NOMO-1 (cell line): ENCODE data around the gene STIM2.
"Not testable (repeated sequence)": the region's sequence is repeated elsewhere in the genome, so short reads cannot be mapped to it uniquely, and the experiment has no call there.

Experiments
- DNase-seq, 2 experiments: peaks; one replicate each; lab custom pipeline; 2025; ENCODE audit not compliant: unreplicated experiment in 2 of 2; lab: John Stamatoyannopoulos, UW

STIM2 gene

GRCh38 chr4:26947318-26947717 is 86.7 kb downstream of the STIM2 start:
- no peak for DNase-seq

DNA sequence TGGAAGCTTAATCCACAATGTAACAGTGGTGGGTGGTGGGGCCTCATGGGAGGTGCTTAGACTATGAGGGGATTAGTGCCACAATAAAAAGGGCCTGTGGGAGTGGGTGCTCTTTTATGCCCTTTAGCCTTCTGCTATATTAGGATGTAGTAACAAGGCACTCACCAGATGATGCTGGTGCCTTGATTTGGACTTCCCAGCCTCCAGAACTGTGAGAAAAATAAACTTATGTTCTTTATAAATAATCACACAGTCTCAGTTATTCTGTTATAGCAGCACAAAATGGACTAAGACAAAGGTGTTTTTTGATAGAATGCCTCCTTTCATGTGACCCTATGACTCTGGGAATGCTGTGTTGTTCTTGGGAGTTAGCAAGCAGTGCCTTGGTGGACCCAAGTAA is 89.8 kb downstream of the STIM2 start:
- DNase-seq, result no peak

- DNase-seq, result no peak
Measured at GRCh38 chr4:26952891-26953290, 92.2 kb downstream of the STIM2 start.

GRCh38 chr4:26953366-26953765 is 92.7 kb downstream of the STIM2 start:
- DNase-seq, result no peak

DNA sequence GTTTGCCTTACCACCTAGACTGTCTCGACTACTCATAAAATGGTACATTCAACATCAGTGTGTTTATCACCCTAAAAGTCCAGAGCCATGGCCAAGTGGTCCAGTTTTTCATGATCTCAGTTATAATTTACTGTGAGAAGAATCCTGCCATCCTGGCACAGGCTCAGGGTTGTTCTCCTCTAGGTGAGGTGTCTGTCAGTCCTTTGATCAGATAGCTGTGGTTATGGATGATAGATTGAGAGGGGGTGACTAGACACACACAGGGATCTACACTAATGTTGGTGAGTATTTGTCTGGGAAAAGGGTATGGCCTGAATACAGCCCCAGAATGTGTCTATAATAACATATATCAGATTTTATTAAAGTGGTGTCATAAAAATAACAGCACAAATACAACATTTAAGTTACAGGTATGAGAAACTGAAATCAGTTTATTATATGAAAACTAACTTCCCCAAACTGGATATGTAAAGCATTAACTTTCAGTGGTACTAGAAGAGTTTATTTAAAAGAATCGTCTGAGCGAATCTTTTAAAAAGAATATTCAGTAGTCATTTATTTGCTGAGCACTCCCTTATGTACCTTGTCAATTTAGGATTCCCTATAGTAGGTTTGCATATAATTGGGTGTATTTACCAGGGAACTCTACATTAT is 93.3 kb downstream of the STIM2 start:
- no peak for DNase-seq

- DNase-seq, result no peak
Measured at GRCh38 chr4:26955241-26955640, 94.6 kb downstream of the STIM2 start.

DNA sequence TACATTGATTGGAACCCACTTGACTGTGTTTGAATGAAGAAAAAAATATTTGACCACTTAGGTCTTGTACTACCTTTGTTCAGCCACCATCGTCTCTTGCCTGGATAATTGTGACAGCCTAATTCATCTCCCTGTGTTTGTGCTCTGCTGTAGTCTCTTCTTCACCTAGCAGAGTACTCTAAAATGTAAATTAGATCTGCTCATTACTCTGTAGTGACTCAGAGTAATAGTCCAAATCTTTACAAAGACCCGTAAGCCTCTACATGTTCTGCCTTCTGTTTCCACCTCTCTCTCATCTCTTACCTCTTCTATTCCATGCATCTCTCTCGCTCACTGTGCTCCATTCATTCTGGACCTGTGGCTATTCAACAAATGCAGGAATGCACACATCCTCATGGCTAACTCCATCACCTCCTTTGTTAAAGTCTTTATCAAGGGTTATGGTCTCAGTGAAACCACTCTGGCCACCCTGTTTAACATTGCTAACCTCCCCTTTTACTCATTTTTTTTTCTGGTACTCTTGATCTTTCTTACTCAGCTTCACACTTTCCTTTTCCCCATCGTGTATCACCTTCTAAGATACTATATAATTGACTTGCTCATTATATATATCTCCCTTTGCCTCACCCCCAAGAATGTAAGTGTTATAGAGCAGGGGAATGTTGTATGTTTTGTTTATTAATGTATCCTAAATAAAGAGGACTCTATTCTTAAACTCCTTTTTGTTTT is 98.4 kb downstream of the STIM2 start:
- no peak for DNase-seq

GRCh38 chr4:26959654-26960047 is 99.0 kb downstream of the STIM2 start:
- DNase-seq, result no peak

- DNase-seq, result no peak
Measured at GRCh38 chr4:26962720-26963119, 102.1 kb downstream of the STIM2 start.

GRCh38 chr4:26964512-26964911 is 103.9 kb downstream of the STIM2 start:
- no peak for DNase-seq

GRCh38 chr4:26964994-26965393 is 104.4 kb downstream of the STIM2 start:
- DNase-seq, result no peak

DNA sequence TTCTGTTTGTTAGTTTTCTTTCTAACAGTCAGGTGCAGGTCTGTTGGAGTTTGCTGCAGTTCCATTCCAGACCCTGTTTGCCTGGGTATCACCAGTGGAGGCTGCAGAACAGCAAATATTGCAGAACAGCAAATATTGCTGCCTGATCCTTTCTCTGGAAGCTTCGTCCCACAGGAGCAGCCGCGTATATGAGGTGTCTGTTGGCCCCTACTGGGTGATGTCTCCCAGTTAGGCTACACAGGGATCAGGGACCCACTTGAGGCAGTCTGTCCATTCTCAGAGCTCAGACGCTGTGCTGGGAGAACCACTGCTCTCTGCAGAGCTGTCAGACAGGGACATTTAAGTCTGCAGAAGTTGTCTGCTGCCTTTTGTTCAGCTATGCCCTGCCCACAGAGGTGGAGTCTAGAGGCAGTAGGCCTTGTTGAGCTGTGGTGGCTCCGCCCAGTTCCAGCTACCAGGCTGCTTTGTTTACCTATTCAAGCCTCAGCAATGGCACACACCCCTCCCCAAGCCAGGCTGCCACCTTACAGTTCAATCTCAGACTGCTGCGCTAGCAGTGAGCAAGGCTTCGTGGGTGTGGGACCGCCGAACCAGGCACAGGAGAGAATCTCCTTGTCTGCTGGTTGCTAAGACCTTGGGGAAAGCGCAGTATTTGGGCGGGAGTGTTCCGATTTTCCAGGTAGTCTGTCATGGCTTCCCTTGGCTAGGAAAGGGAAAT is 115.0 kb downstream of the STIM2 start:
- not testable (repeated sequence) for DNase-seq

- no peak for DNase-seq
Measured at GRCh38 chr4:26978387-26979053, 117.9 kb downstream of the STIM2 start.

DNA sequence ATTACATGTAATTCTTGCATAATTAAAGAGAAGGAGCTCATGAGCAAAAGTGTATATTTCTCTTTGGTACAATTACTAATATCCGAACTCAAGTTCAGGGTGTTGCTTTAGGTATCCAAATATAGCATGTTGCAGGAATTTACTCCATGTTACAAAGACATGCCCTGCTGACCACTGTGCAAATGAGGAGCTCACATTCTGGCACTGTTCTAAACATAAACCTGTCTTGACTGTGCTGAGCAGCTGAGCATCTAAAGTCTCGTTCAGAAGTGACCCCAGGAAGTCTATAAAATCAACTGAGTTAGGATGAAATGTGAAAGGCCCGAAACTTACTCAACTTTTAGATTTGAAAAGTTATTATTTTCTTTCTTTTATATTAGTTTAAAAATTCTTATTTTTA is 124.3 kb downstream of the STIM2 start:
- no peak for DNase-seq

DNA sequence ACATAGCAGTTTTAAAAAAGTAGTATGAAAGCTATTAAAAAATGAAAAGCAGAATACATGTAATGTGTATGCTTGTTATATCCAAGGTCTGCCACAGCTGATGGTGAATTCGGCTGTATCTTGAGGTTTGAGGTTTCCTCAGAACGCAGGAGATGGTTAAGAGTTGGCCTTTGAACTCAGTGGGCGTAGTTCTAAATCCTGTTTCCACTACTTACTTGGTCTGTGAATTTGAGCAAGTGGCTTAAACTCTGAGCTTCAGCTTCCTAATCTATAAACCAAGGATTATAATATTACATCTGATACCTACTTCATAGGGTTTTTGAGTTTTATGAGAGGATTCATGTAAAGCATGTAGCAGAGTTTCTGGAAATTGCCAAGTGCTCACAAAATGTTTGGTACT is 125.2 kb downstream of the STIM2 start:
- no peak for DNase-seq

- no peak for DNase-seq
Measured at GRCh38 chr4:26987191-26987590, 126.5 kb downstream of the STIM2 start.

GRCh38 chr4:26991057-26991456 is 130.4 kb downstream of the STIM2 start:
- no peak for DNase-seq

DNA sequence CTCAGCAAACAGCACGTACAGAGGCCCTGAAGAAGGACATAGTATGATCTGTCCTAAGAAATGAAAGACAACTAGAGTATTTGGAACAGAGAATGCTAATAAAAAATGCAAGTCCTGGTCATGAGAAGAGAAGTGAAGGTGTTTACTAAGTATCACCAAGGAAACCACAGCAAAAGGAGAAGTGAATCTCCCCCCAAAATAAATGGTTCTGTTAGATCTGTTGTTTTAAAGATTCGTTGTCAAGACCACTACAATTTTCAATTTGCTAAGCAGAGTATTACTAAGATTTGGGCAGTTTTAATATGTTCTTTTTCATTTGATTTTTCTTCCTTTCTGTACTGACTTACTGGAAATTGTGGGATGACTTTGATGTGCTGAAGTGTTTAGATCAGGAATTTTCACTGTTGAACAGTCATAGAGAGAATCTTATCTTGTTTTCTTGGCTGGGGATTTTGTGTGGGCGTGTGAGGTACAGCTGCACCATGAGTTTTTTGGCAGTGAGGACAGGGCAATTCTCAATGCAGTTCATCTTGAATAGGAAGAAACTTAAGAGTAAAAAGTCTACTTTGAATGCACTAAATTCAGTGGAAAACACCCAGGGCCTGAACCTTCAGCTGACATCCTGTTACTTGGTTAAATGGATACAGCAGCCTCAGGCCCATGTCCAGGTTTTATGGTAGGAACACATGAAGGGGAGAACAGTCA is 132.2 kb downstream of the STIM2 start:
- peak; percentile 75 to 94 for DNase-seq

DNA sequence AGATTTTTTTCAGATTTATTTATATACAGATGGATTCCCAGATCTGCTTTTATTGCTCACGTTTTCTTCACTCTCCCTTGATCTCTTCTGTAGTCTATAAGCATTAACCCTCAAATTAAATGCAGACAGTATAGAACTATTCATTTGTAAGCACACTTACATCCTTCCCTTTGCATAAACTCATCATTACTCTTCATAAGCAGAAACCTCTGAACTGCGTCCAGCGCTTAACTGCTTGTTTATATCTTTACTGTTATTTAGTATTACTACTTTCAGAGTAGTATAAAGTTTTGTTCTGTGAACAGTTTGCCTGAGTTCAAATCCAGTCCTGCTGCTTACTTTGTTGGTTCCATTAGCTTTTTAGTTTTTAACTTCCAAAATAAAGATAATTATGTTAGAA is 132.9 kb downstream of the STIM2 start:
- DNase-seq, result no peak

- DNase-seq, result no peak
Measured at GRCh38 chr4:26993967-26994366, 133.3 kb downstream of the STIM2 start.

- no peak for DNase-seq
Measured at GRCh38 chr4:26995316-26995715, 134.7 kb downstream of the STIM2 start.
